ENCODE results near the gene IFT88. TPM values are rescaled to one million over a fixed set of nuclear protein-coding genes. Genes with fewer than 3 reads are reported as not detected.
A peak's percentile ranks its signal among the peaks of the same experiment; 100 is the strongest.

Gene IFT88
- total and polyA plus RNA-seq, 4 donors, result 7.1 to 18.7 (median 10.5) TPM

- no peak overlapping the region for H3K9ac ChIP-seq (ENCODE audit: low read depth in 1 of 2, low read length in 2 of 2)
- H3K4me1 ChIP-seq (ENCODE audit: control insufficient read depth in 4 of 4, insufficient read depth in 4 of 4, low read length in 3 of 4), result peaks cover 4 to 13% (median 10%) of the 10 kb centered on the region in 4 donors
- no peak overlapping the region for H3K27ac ChIP-seq (ENCODE audit: low read depth in 1 of 2, low read length in 2 of 2)
- H3K9me3 ChIP-seq (ENCODE audit: control insufficient read depth in 4 of 4, low read length in 3 of 4), result no peaks in the 10 kb centered on the region
- H3K4me3 ChIP-seq (ENCODE audit: low read depth in 1 of 3, low read length in 3 of 3), result peak overlapping the region in 1 of 3 donors; percentile 74
- TF ChIP-seq TAF1 (conservative IDR thresholded peaks at IDR 0.05) (no peak), FOXA1 (IDR thresholded peaks at IDR 0.05) (no peak), FOXA2 (IDR thresholded peaks at IDR 0.05) (no peak), HNF4G (IDR thresholded peaks at IDR 0.05) (no peak), GABPA (IDR thresholded peaks at IDR 0.05 in 1 of 2, conservative IDR thresholded peaks at IDR 0.05 in 1 of 2) (no peak), REST (IDR thresholded peaks at IDR 0.05) (no peak), CTCF (IDR thresholded peaks at IDR 0.05; ENCODE audit: low read depth, low read length, missing input control) (no peak), YY1 (IDR thresholded peaks at IDR 0.05) (no peak), EGR1 (IDR thresholded peaks at IDR 0.05; ENCODE audit: low read depth in 2 of 2) (no peak)
- peaks cover 0 to 10% (median 0%) of the 10 kb centered on the region in 4 donors for H3K27me3 ChIP-seq (ENCODE audit: control insufficient read depth in 4 of 4, insufficient read depth in 4 of 4, low read length in 3 of 4)
- 28% methylated on average over 20 of the region's 20 CpGs for WGBS
- no peaks in the 10 kb centered on the region for H3K36me3 ChIP-seq (ENCODE audit: control insufficient read depth in 4 of 4, insufficient read depth in 3 of 4, low read depth in 1 of 4, low read length in 3 of 4)
- no peak for DNase-seq (ENCODE audit: low spot score)
These were observed 137.6 kb downstream of the IFT88 start for GRCh38 chr13:20704459-20705069.

GRCh38 chr13:20706661-20707060, 139.7 kb downstream of the IFT88 start:
- peaks cover 0 to 2% (median 0%) of the 10 kb centered on the region in 4 donors for H3K27me3 ChIP-seq (ENCODE audit: control insufficient read depth in 4 of 4, insufficient read depth in 4 of 4, low read length in 3 of 4)
- no peaks in the 10 kb centered on the region for H3K9me3 ChIP-seq (ENCODE audit: control insufficient read depth in 4 of 4, low read length in 3 of 4)
- H3K27ac ChIP-seq (ENCODE audit: low read depth in 1 of 2, low read length in 2 of 2), result no peak overlapping the region
- no peak for TF ChIP-seq HNF4A (conservative IDR thresholded peaks at IDR 0.05)
- no peak for TF ChIP-seq CTCF (IDR thresholded peaks at IDR 0.05; ENCODE audit: low read depth, low read length, missing input control)
- no peak for TF ChIP-seq SP1 (IDR thresholded peaks at IDR 0.05)
- H3K9ac ChIP-seq (ENCODE audit: low read depth in 1 of 2, low read length in 2 of 2), result no peak overlapping the region
- H3K36me3 ChIP-seq (ENCODE audit: control insufficient read depth in 4 of 4, insufficient read depth in 3 of 4, low read depth in 1 of 4, low read length in 3 of 4), result no peaks in the 10 kb centered on the region
- H3K4me3 ChIP-seq (ENCODE audit: low read depth in 1 of 3, low read length in 3 of 3), result no peak overlapping the region
- WGBS, result 95% methylated on average over 5 of the region's 5 CpGs
- peaks cover 4 to 13% (median 10%) of the 10 kb centered on the region in 4 donors for H3K4me1 ChIP-seq (ENCODE audit: control insufficient read depth in 4 of 4, insufficient read depth in 4 of 4, low read length in 3 of 4)
- no peak for DNase-seq (ENCODE audit: low spot score)

Measured in liver (tissue), 9 donors.